K562 (cell line): ENCODE measurements around the gene ITSN2.

Source experiments
- BRCA1 ChIP-seq, 2 experiments: fragments of 450-650 bp in 1 of 2; sonication (generic) in 1 of 2; formaldehyde crosslinking in 1 of 2; IDR thresholded peaks; 2 replicates each; pipeline versions ENCODE4 v1.5.0 to v1.6.1; 2017 to 2020; ENCODE audit warnings: mild to moderate bottlenecking in 1 of 2, missing genetic modification reagents in 1 of 2
- DEAF1 ChIP-seq: fragments of 450-650 bp; formaldehyde crosslinking; IDR thresholded peaks from 2 replicates; pipeline ENCODE4 v1.4.0; 2020; ENCODE audit warnings: mild to moderate bottlenecking, moderate library complexity
- EP300 ChIP-seq: IDR thresholded peaks from 2 replicates; pipeline ENCODE4 v1.6.1; 2012; ENCODE audit warnings: low read length, improper control_type of control experiment
- GABPA ChIP-seq: fragments of 200-800 bp; sonication (Bioruptor generic); conservative IDR thresholded peaks from 2 replicates; pipeline ENCODE4 v1.6.1; 2016; ENCODE audit warnings: low read depth, missing genetic modification characterization, missing compliant biosample characterization
- MTA1 ChIP-seq: fragments of 450-650 bp; IDR thresholded peaks from 2 replicates; pipeline ENCODE4 v1.6.1; 2017; ENCODE audit warnings: borderline replicate concordance
- NR2F6 ChIP-seq: fragments of 450-650 bp; formaldehyde crosslinking; IDR thresholded peaks from 2 replicates; pipeline ENCODE4 v1.4.0; 2020; ENCODE audit warnings: mild to moderate bottlenecking
- PML ChIP-seq: IDR thresholded peaks from 2 replicates; pipeline ENCODE4 v1.6.1; 2012; ENCODE audit warnings: low read length, inconsistent platforms
- POLR2A ChIP-seq: fragments of 450-650 bp; conservative IDR thresholded peaks from 2 replicates; pipeline ENCODE4 v1.6.1; 2016
- TCF7L2 ChIP-seq: fragments of 150-350 bp; IDR thresholded peaks from 2 replicates; pipeline ENCODE4 v1.6.1; 2016; ENCODE audit warnings: low read depth, mild to moderate bottlenecking, low read length, moderate library complexity
- TEAD4 ChIP-seq, 2 experiments: sonication (generic) in 1 of 2; formaldehyde crosslinking in 1 of 2; IDR thresholded peaks; 2 replicates each; pipeline versions ENCODE4 v1.6.1 to v1.8.0; 2012 to 2022; ENCODE audit warnings: borderline replicate concordance in 1 of 2, inconsistent platforms in 1 of 2, low read length in 1 of 2, mild to moderate bottlenecking in 1 of 2, missing genetic modification reagents in 1 of 2
- ZNF197 ChIP-seq: fragments of 200-800 bp; sonication (Bioruptor generic); IDR thresholded peaks from 2 replicates; pipeline ENCODE4 v1.6.1; 2016; ENCODE audit warnings: low read depth, missing genetic modification characterization, missing compliant biosample characterization
- ZNF24 ChIP-seq: fragments of 450-650 bp; IDR thresholded peaks from 2 replicates; pipeline ENCODE4 v1.6.1; 2016
- ZNF395 ChIP-seq: fragments of 200-800 bp; sonication (Bioruptor generic); IDR thresholded peaks from 2 replicates; pipeline ENCODE4 v1.6.1; 2017; ENCODE audit warnings: missing genetic modification characterization, missing compliant biosample characterization

DNA sequence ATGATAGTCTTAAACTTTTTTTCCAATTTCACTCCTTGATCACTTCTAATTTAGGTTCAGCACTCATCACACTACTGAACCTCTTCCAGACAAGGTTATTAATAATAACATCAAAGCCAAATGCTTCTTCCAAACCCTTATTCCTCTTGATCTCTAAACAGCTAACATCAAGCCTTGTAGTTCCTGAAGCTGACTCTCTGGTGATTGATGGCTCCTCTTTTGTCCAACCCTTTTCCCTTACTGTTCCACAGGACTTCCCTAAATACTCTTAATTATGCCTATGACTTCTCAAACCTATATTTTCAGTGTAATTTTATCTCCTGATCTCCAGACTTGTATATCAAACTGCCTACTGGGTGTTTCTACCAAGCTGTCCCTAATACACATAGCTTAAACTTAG lies 101.6 kb downstream of the ITSN2 start:
- TF ChIP-seq DEAF1 (CRISPR knock-in tag): no peak
- no peak for TF ChIP-seq POLR2A
- TF ChIP-seq PML: no peak
- no peak for TF ChIP-seq ZNF395 (CRISPR knock-in tag)
- TF ChIP-seq ZNF197: no peak
- no peak for TF ChIP-seq TCF7L2
- TF ChIP-seq BRCA1 (IDR thresholded peaks at IDR 0.05): no peak
- no peak for TF ChIP-seq BRCA1 (CRISPR knock-in tag; IDR thresholded peaks at IDR 0.05)
- TF ChIP-seq TEAD4 (IDR thresholded peaks at IDR 0.05; ENCODE audit: low read length): no peak
- no peak for TF ChIP-seq TEAD4 (CRISPR knock-in tag; IDR thresholded peaks at IDR 0.05; ENCODE audit: borderline replicate concordance)
- no peak for TF ChIP-seq NR2F6 (CRISPR knock-in tag)
- TF ChIP-seq MTA1: no peak
- no peak for TF ChIP-seq GABPA
- no peak for TF ChIP-seq ZNF24
- TF ChIP-seq EP300: no peak
